HG03432 (cell line): Measurements from ENCODE around the gene PPP1R7.
"Not testable (repeated sequence)": the region's sequence is repeated elsewhere in the genome, so short reads cannot be mapped to it uniquely, and the experiment has no call there.

Experiments
- ATAC-seq: cut with Tn5 transposase; IDR thresholded peaks from one replicate; pipeline ENCODE4 v1.9.1; 2021; ENCODE audit warnings: mild to moderate bottlenecking, moderate library complexity; ENCODE audit not compliant: unreplicated experiment

PPP1R7 gene

DNA sequence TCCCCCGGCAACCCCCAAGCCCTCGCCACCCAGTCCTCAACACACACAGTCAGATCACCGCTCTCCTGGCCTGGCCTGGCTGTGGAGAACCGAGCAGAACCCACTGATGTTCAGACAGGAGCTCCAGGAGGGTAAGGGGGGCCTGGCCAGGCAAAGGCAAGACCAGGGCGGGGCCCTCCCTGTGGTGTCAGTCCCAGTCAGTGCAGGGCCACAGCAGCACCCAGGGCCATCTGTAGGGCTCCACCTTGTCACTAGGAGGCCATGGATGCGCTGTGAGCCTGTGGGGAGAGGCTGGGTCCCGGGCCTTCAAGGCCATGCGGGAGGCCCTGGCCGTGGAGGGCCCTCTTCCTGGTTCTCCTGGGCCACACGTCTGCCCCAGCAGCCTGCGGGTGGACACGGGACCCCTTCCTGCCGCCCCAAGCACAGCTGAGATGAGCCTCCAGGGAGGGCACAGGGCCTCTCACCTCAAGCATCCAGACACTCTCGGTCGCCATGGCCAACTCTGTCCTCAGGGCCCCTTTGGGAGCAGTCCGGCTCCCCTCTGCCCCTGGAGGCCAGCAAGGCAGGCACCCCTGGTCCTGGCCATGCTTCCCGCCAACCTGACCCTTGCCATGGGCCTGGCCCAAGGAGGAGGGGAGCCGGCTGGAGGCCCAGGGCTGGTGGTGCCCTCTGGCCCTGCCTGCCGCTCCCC is 40.2 kb downstream of the PPP1R7 start:
- no peak for ATAC-seq

DNA sequence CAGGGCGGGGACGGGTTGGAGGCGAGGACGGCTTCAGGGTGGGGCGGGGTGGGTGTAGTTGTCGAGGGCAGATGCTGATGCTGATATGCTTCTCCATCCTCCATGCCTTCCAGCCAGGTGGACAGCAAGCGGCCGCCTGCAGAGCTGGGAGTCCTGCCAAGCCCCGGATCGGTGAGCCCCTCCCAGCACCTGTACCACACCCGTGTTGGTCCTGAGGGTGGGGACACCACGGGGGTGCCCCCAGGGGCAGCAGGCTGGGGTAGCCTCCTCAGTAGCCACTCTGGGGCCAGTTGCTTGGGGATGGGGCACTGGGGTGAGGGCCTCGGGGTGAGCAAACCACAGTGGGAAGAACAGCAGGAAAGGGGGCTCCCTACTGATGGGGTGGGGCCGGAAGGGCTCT is 40.8 kb downstream of the PPP1R7 start:
- ATAC-seq = no peak

DNA sequence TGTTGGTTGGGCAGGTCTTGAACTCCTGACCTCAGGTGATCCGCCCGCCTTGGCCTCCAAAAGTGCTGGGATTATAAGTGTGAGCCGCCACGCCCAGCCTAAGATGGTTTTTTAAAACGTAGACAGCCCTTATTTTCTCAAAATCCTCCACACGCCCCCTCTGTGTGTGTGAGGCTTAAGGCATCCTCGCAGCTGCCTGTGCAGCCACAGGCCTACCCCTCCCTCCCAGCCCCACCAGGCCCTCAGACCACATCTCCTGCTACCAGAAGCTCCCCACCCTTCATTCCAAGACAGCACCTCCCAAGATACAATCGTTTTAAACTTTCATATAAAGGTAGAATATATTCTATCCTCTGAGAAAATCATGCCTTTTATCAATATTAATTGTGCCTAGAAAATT is 43.0 kb downstream of the PPP1R7 start:
- ATAC-seq = no peak

DNA sequence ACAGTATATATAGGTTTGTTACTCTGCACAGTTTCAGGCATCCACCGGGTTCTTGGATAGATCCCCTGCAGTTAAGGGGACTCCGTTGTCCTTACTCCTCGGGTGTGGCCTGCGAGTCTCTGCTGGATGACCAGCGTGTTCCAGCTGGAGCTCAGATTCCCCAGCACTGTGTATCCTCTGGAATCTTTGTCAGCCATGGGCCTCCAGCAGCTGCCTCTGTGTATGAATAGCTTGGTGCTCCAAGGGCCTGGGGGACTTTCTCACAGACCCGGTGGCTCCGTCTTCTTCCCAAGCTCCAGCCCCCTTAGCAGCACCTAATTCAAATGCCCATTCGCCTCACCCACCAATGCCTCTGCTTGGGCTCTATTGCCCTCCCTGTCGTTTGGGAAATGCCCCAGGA is 44.5 kb downstream of the PPP1R7 start:
- ATAC-seq = no peak

GRCh38 chr2:241195506-241196130 is 45.4 kb downstream of the PPP1R7 start:
- ATAC-seq = no peak

GRCh38 chr2:241197246-241197645 is 47.0 kb downstream of the PPP1R7 start:
- not testable (repeated sequence) for ATAC-seq

DNA sequence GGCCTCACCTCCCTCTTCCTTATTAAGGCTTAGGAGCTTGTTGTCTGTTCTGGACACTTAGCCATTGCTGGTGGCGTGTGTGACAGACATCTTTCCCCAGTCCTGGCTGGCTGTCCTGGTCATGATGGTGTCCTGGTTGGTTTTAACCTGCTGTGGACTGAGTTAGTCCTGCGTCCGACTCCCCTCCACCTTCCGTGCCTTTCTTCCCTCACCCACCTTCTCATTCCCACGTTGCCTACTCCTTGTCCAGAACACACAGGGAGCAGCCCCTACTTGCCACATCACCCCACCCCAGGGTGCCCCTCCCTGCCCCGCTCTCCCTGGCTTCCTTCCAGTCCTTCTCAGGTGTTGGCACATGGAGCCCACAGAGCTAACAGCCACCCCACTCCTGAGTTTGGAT is 47.7 kb downstream of the PPP1R7 start:
- no peak for ATAC-seq

DNA sequence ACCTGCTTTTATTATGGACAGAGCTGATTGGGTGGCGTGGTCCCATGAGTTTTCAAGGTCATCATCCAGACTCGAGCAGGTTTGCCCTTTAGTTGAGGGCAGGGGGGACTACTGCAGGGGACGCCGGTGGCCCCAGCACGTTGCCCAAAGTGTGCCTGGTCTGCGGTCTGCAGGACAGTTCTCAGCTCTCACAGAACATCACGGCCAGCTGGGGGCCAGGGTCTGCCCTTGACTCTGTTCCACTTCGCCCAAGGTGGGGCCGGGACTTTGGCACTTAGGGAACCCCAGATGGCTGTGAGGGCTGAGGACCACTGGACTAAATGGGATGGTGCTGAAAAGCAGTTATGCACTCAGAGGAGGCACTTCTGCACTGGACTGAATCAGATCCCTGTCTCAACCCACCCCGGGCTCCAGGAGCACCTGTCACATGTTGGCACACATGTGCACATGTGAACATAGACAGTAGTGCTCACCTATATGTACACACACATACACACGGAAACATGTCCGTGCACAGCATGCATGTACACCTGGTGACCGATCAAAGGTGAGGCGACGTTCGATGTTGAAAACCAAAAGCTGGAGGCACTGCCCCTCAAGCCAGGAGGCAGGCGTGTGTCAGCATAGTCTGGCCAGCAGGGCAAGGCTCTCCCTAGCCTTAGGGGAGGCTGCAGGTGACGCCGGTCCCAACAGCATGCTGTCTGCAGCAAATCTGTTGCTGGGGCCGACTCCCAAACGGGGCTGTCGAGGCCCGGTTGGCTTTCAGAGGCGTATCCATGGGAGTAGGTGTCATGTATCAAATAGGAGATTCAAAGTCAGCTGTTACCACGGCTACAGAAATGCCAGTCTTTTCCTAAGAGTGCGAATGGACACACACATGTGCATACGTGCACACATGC is 48.4 kb downstream of the PPP1R7 start:
- ATAC-seq = no peak

DNA sequence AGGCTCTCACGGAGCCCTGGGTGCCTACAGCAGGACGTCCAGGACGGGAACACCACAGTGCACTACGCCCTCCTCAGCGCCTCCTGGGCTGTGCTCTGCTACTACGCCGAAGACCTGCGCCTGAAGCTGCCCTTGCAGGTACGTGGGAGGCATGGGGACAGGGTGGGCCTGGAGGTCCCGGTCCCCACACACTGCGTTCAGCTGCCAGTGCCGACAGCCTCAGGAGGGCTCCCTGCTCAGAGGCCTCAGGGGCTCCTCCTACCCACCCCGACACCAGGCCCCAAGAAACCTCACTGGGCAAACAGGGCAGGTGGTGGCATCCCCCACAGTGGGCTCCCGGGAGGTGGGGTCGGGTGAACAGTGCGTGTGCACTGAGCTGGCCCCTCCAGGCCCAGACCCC is 49.0 kb downstream of the PPP1R7 start:
- ATAC-seq = no peak

DNA sequence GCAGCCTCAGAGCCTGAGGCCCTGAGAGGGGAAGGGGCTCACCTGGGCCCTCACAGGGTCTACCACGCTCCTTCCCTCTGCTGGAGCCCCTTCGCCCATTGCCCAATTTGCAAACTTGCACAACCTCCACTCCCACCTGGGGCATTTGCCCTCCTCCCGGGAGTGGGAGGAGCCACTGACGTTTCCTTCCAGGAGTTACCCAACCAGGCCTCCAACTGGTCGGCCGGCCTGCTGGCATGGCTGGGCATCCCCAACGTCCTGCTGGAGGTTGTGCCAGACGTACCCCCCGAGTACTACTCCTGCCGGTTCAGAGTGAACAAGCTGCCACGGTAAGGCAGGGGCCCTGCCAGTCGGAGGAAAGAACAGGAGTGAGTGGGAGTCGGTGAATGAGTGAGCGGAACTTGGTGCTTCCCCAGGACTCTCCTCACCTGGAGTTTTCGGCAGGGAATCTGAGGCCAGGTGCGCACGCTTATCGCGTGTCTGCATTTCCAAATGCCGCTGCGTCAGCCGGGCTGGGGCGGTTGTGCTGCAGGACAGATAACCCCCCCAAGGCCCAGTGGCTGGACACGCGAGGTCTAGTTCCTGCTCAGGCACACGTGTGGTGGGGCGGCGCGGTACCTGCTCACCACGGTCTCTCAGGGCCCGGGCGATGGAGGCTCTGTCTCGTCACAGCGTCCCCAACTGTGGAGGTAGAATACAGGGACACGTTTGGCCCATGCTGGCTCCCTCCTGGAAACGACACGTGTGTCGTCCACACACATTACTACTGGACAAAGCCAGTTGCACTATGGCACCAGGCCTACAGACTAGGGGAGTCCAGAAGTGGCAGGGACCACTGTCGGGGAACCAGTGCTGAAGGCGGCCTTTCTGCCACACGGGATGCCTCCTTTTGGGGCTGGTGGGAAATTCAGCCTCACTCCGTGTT is 49.9 kb downstream of the PPP1R7 start:
- no peak for ATAC-seq

GRCh38 chr2:241200822-241201395 is 50.6 kb downstream of the PPP1R7 start:
- ATAC-seq = no peak

DNA sequence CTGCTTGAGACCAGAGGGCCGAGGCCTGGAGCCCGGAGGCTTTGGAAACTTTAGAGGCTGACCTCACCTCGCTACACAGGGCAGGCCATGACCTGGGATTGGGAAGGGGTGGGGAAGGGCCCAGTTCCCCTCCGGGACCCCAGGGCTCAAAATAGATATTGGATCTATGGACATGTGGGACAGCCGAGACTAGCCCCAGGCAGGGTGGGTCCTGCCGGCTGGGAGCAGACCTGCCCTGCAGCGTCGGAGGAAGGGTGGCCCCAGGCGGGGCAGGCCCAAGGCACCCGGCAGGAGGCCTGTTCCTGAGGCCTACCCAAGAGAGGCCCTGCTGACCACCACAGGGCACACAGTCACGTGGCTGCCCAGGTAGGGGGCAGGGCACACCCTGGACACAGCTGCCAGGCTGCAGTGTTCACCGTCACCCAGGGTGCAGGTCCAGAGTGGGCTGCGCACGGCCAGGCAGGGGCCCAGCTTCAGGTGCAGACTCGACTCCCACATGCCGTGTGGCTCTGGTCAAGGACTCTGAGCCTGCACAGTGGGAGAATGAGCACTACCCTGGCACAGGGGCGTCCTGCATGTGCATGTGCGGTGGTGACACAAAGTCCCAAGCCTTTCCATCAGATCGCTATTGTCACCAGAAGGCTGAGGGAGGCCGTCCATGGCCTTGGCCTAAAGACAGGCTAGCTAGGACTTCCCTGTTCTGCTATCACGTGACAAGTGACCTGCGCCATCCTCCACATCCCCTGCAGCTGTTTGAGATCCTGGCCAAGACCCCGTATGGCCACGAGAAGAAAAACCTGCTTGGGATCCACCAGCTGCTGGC is 51.4 kb downstream of the PPP1R7 start:
- no peak for ATAC-seq

DNA sequence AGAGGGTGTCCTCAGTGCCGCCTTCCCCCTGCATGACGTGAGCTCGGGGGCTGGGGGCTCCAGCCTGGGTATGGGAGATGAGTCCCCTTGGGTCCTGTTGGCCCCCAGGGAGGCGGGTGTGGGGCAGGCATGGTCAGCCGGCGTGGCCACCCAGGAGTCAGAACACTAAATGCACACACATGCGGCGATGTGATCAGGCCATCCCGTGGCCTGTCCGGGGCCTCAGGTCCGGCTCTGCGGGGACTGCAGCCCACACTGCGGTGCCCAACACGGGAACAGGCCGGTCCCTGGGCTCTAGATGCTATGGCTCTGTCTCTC is 52.0 kb downstream of the PPP1R7 start:
- no peak for ATAC-seq

- ATAC-seq = no peak
Observed at GRCh38 chr2:241202681-241203080, 52.4 kb downstream of the PPP1R7 start.

- ATAC-seq = no peak
Observed at GRCh38 chr2:241203218-241204009, 53.1 kb downstream of the PPP1R7 start.

DNA sequence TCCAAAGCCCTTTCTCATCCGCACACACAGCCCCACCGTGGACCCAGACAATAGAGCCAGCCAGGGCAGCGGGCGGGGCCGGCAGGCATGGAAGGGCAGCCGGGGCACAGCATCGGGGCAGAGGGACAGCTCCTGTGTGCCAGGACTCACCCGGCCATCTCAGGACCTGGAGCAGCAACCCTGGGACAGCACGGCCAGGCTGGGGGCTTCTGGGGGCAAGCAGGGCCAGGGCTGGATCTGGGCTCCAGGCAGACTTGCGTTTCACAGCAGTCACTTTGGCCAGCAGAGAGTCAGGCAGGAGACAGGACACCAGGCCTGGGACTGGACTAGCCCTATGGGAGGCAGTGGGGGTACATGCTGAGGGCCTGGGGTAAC is 53.7 kb downstream of the PPP1R7 start:
- ATAC-seq = no peak

DNA sequence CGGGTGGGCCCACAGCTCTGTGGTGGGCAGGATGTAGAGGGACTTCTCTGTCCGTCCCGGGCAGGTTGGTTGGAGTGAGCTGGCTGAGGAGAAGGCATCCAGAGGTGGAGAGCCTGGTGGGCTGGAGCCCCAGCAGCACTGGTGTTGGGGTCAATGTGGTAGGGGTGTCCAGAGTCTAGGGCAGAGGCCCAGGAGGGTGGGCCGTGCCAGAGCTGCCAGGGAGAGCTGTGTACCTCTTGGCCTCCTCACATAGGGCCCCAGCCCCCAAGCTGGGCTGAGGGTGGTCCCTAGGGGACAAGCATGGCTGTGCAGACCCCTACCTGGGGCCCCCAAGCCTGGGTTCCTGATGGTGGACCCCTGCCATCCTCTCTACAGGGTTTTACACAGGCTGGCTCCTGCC is 54.2 kb downstream of the PPP1R7 start:
- ATAC-seq = no peak

DNA sequence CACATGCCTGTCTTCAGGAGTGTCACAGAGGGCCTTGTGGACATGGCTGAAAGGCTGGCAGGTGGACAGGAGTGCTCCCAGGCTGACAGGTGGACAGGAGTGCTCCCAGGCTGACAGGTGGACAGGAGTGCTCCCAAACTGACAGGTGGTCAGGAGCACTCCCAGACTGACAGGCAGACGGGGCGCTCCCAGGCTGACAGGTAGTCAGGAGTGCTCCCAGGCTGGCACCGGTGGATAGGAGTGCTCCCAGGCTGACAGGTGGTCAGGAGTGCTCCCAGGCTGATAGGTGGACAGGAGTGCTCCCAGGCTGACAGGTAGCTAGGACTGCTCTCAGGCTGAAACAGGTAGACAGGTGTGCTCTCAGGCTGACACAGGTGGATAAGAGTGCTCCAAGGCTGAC is 54.8 kb downstream of the PPP1R7 start:
- no peak for ATAC-seq

GRCh38 chr2:241207151-241207550 is 56.9 kb downstream of the PPP1R7 start:
- ATAC-seq = no peak
